Stimulated activated CD4-positive, alpha-beta T cell treated with anti-CD3 and anti-CD28 coated beads, Interleukin-1b, Interleukin-23, amount 100 ng/mL, for 1 hour (primary cell): Measurements from ENCODE around the gene CYP4A22.
"Not testable (repeated sequence)": the region's sequence is repeated elsewhere in the genome, so short reads cannot be mapped to it uniquely, and the experiment has no call there.

Experiments used
- DNase-seq, 2 donors: peaks; one replicate each; pipeline ENCODE4 v3.0.0-alpha.2; 2020; ENCODE audit warnings: low read depth in 2 of 2

Gene CYP4A22

GRCh38 chr1:47137198-47137597 is at the start of gene CYP4A22:
TSS of gene CYP4A22 (plus strand) at chr1:47137441. CDS start at chr1:47137486, 45 bp downstream.
- no peak for DNase-seq

GRCh38 chr1:47089356-47089755 is 47.9 kb upstream of the CYP4A22 start:
- not testable (repeated sequence) for DNase-seq

GRCh38 chr1:47091476-47091875 is 45.8 kb upstream of the CYP4A22 start:
- not testable (repeated sequence) for DNase-seq

GRCh38 chr1:47104816-47105215 is 32.4 kb upstream of the CYP4A22 start:
- DNase-seq = no peak

GRCh38 chr1:47106792-47107191 is 30.4 kb upstream of the CYP4A22 start:
- no peak for DNase-seq

- DNase-seq = not testable (repeated sequence)
These were observed 29.2 kb upstream of the CYP4A22 start for GRCh38 chr1:47107851-47108574.

- DNase-seq = not testable (repeated sequence)
These were observed 27.8 kb upstream of the CYP4A22 start for GRCh38 chr1:47109482-47109881.

- DNase-seq = no peak
These were observed 24.1 kb upstream of the CYP4A22 start for GRCh38 chr1:47113178-47113577.

- DNase-seq = not testable (repeated sequence)
These were observed 16.2 kb upstream of the CYP4A22 start for GRCh38 chr1:47121039-47121438.

- not testable (repeated sequence) for DNase-seq
These were observed 12.4 kb upstream of the CYP4A22 start for GRCh38 chr1:47124834-47125233.

- DNase-seq = not testable (repeated sequence)
These were observed 10.2 kb upstream of the CYP4A22 start for GRCh38 chr1:47126997-47127396.

GRCh38 chr1:47128221-47128620 is 9.0 kb upstream of the CYP4A22 start:
- no peak for DNase-seq

- not testable (repeated sequence) for DNase-seq
These were observed 8.4 kb upstream of the CYP4A22 start for GRCh38 chr1:47128854-47129253.

GRCh38 chr1:47129489-47130230 is 7.6 kb upstream of the CYP4A22 start:
- not testable (repeated sequence) for DNase-seq

GRCh38 chr1:47132665-47133064 is 4.6 kb upstream of the CYP4A22 start:
- not testable (repeated sequence) for DNase-seq

GRCh38 chr1:47137925-47138615 is 829 bp downstream of the CYP4A22 start:
- DNase-seq = no peak

- not testable (repeated sequence) for DNase-seq
These were observed 3.1 kb downstream of the CYP4A22 start for GRCh38 chr1:47140358-47140757.

- not testable (repeated sequence) for DNase-seq
These were observed 6.4 kb downstream of the CYP4A22 start for GRCh38 chr1:47143654-47144053.

GRCh38 chr1:47146495-47146894 is 9.3 kb downstream of the CYP4A22 start:
- not testable (repeated sequence) for DNase-seq

- DNase-seq = no peak
These were observed 10.0 kb downstream of the CYP4A22 start for GRCh38 chr1:47147047-47147785.

- DNase-seq = not testable (repeated sequence)
These were observed 11.9 kb downstream of the CYP4A22 start for GRCh38 chr1:47149162-47149561.

GRCh38 chr1:47156457-47156856 is 19.2 kb downstream of the CYP4A22 start:
- DNase-seq = not testable (repeated sequence)
